ENCODE results near the gene PLCG1.

Gene PLCG1

DNA sequence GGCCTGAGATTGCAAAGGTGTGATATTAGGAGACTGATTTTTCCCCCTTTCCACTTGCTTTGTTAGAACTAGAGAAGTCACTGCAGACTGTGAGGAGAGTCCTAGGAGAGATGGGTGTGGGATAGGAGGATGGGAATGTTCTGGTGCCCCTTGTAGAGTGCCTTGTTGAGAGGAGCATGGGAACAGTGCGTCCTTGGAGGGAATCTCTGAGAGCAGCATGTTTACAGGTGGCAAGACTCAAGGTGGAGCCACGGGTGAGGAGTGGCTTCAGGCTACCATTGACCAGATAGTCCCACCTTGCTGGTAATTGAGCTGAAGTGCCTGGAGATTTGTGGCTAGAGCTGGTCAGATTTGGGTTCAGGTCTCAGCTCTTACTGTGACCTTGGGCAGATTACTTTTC lies 6.0 kb downstream of the PLCG1 start:
- FAIRE-seq: no peak

DNA sequence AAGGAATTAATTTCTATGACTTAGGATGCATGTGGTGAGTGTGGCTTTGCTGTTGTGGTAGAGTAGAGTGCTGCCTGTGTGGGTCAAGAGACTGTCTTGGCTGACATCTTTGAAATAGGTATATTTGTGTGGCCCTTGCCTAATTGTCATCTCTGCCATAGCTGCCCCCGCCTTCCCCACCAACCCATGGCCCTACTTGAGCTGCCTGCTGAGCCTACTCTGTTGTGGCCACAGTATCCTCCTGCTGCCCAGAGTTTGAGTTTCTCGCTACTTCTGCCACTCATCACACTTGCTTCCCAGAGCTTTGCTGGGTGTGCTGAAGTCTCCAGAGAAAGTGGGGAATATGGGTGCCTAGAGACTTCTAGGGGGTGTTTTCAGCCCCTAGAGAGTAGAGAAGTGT lies 8.0 kb downstream of the PLCG1 start:
- no peak for FAIRE-seq

GRCh38 chr20:41145821-41146620 lies 8.7 kb downstream of the PLCG1 start:
- no peak for FAIRE-seq

DNA sequence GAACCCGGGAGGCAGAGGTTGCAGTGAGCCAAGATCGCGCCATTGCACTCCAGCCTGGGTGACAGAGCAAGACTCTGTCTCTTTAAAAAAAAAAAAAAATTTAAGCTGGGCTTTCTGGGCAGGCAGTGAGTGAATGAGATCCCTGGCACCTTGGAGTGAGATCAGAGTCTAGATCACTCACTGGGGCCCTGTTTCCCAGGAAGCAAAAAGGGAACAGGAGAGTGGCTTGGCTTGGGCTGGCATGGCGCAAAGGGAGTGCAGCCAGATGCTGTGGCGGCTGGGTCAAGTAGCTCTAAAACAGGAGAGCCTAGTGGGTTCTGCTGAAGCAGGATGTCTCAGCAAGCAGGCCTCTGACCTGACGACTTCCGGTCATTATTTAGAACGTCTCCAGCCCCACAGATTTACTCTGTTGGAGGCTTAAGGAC lies 10.4 kb downstream of the PLCG1 start:
- no peak for FAIRE-seq

GRCh38 chr20:41148942-41149341 lies 11.6 kb downstream of the PLCG1 start:
- no peak for FAIRE-seq

GRCh38 chr20:41150664-41151063 lies 13.3 kb downstream of the PLCG1 start:
- FAIRE-seq: no peak

DNA sequence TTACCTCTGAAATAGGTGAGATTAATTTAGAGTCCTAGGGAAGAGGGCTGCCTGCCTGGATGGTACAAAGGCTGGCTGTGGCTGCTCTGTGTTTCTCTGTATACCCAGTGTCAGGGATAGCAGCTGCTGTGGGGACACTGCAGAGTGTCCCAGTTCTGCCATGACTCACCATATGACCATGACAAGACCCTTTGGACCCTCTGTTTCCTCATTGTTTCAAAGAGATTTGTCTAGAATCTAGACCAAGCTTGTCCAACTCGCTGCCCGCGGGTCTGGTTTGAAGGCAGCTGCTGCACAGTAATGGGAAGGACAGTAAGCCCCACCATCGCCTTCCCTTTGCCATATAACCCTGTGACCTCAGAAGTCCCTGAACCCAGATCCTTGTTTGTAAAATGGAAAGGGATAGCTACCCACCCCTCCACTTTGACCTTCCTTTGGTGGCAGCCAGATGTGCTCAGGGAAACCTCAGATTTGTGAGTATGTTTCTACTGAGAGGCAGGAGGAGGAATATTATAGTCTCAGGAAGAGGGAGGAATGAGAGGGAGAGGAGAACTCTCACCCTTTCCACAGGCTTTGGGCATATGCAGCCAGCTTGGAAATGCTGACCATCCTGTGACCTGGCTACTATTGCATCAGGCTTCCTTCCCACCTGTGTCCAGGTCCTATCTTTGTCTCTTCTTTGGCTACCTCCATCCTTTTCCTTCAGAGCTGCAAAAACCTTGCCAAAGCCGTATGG lies 14.0 kb downstream of the PLCG1 start:
- FAIRE-seq: no peak

GRCh38 chr20:41152108-41152757 lies 14.9 kb downstream of the PLCG1 start:
- FAIRE-seq: no peak

- FAIRE-seq: no peak
These were observed 17.3 kb downstream of the PLCG1 start for GRCh38 chr20:41154436-41155176.

- no peak for FAIRE-seq
These were observed 17.9 kb downstream of the PLCG1 start for GRCh38 chr20:41155261-41155660.

GRCh38 chr20:41158082-41158625 lies 20.8 kb downstream of the PLCG1 start:
- FAIRE-seq: no peak

DNA sequence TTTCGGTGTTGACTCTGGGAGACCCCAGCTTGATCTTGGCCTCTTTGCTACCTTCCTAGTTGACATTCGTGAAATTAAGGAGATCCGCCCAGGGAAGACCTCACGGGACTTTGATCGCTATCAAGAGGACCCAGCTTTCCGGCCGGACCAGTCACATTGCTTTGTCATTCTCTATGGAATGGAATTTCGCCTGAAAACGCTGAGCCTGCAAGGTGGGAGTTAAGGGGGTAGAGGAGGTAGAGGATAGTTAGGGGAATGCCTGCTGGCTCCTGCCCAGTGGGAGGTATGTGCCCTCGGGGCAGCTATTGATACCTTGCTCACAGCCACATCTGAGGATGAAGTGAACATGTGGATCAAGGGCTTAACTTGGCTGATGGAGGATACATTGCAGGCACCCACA lies 22.2 kb downstream of the PLCG1 start:
- no peak for FAIRE-seq

DNA sequence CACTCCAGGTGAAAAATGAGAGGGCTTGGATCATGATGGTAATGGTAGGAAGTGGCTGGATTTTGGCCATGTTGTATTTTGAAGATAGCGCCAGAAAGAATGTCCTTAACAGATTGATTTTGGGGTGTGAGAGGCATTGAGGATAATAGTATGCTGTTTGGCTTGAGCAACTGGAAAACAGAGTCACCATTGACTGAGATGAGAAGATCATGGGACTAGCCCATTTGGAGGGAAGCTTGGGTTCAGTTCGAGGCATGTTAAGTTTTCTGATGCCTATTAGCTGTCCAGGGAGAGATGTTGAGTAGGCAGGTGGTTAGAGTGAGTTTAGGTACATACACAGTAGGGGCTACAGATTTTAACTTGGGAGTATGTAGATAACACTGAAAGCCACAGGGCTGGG lies 23.3 kb downstream of the PLCG1 start:
- FAIRE-seq: no peak

- no peak for FAIRE-seq
These were observed 24.5 kb downstream of the PLCG1 start for GRCh38 chr20:41161886-41162285.

- no peak for FAIRE-seq
These were observed 25.1 kb downstream of the PLCG1 start for GRCh38 chr20:41162396-41162795.

DNA sequence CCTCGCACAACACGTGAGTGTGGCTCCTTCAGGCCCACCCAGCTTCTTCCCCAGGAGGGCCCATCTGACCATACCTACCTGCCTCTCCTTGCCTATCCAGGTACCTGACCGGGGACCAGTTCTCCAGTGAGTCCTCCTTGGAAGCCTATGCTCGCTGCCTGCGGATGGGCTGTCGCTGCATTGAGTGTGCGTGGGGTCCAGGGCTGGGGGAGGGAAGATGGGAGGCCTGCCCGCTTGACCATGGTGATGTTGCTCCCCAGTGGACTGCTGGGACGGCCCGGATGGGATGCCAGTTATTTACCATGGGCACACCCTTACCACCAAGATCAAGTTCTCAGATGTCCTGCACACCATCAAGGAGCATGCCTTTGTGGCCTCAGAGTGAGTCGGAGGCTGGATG lies 26.5 kb downstream of the PLCG1 start:
- FAIRE-seq: no peak

- FAIRE-seq: no peak
These were observed 27.9 kb downstream of the PLCG1 start for GRCh38 chr20:41165001-41165882.

DNA sequence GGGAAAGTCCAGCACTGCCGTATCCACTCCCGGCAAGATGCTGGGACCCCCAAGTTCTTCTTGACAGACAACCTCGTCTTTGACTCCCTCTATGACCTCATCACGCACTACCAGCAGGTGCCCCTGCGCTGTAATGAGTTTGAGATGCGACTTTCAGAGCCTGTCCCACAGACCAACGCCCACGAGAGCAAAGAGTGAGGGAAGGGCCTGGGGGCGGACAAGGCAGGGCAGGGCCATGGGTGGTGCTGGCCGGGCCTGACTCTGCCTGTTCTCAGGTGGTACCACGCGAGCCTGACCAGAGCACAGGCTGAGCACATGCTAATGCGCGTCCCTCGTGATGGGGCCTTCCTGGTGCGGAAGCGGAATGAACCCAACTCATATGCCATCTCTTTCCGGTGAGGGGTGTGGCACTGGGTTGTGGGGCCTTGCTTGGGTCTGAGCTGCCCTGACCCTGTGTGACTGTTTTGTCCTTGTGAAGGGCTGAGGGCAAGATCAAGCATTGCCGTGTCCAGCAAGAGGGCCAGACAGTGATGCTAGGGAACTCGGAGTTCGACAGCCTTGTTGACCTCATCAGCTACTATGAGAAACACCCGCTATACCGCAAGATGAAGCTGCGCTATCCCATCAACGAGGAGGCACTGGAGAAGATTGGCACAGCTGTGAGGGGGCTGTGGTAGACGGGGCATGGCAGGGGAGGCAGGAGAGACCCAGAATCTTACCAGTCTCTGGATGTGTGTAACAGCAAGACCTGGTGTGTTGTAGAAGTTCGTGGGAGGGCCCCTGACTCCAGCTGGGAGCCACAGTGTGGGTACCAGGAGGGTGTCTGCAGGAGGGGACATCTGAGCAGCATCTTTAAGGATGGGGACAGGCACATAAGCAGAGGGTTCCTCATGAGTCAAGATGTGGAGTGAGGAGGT lies 29.1 kb downstream of the PLCG1 start:
- no peak for FAIRE-seq

- FAIRE-seq: no peak
These were observed 29.8 kb downstream of the PLCG1 start for GRCh38 chr20:41167118-41167470.

GRCh38 chr20:41167481-41168253 lies 30.3 kb downstream of the PLCG1 start:
- no peak for FAIRE-seq

All from endometrium (tissue), 2 donors.